ENCODE measurements around the gene MAP3K13. TPM values are rescaled to one million over a fixed set of nuclear protein-coding genes. Genes with fewer than 3 reads are reported as not detected.
"Not testable (repeated sequence)": the region's sequence is repeated elsewhere in the genome, so short reads cannot be mapped to it uniquely, and the experiment has no call there.

MAP3K13 gene
- polyA plus RNA-seq, 4 donors, result 20.3 to 59.4 (median 36.6) TPM

DNA sequence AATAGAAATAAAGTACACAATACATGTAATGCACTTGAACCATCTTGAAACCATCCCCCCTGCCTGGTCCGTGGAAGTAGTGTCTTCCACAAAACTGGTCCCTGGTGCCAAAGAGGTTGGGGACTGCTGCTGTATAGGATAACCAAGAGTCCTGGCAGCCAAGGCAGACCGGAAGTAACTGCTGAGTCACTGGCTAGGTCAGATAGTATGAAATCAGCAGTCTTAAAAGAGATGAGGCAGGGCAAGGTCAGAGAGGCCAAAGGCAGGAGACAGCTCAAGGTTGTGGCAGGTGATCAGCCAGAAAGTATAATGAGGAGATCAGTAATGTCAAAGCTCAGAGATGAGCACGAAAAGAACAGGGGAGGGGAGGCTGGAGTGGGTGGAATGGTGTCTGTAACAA lies 60.2 kb downstream of the MAP3K13 start:
- DNase-seq, result peak in 1 of 2 donors; percentile 69
- peaks cover 0 to 19% (median under 1%) of the 10 kb centered on the region in 3 donors for H3K36me3 ChIP-seq (ENCODE audit: control insufficient read depth in 3 of 3, insufficient read depth in 2 of 3, low read depth in 1 of 3, low read length in 3 of 3)
- peaks cover 0 to 2% (median 0%) of the 10 kb centered on the region in 3 donors for H3K4me1 ChIP-seq (ENCODE audit: control insufficient read depth in 3 of 3, insufficient read depth in 2 of 3, low read depth in 1 of 3, low read length in 2 of 3)
- no peak overlapping the region for H3K4me3 ChIP-seq (ENCODE audit: low read depth in 1 of 3, low read length in 3 of 3)
- WGBS, 3 donors, result 40 to 57% (median 43%) methylated on average over 3 of the region's 3 CpGs
- no peak for FAIRE-seq
- H3K27me3 ChIP-seq (ENCODE audit: control insufficient read depth in 3 of 3, insufficient read depth in 3 of 3, low read length in 3 of 3), result no peaks in the 10 kb centered on the region
- peak overlapping the region in 1 of 3 donors; percentile 36 for H3K27ac ChIP-seq (ENCODE audit: low read depth in 1 of 3, low read length in 2 of 3)
- H3K9me3 ChIP-seq (ENCODE audit: control insufficient read depth in 2 of 2, insufficient read depth in 1 of 2, low read depth in 1 of 2, low read length in 1 of 2), result no peaks in the 10 kb centered on the region

- Histone ChIP-seq H3K36me3 (ENCODE audit: control insufficient read depth in 3 of 3, insufficient read depth in 2 of 3, low read depth in 1 of 3, low read length in 3 of 3) (peaks cover 0 to 26% (median 2%) of the 10 kb centered on the region in 3 donors), H3K4me3 (ENCODE audit: low read depth in 1 of 3, low read length in 3 of 3) (no peak overlapping the region), H3K27ac (ENCODE audit: low read depth in 1 of 3, low read length in 2 of 3) (no peak overlapping the region), H3K4me1 (ENCODE audit: control insufficient read depth in 3 of 3, insufficient read depth in 2 of 3, low read depth in 1 of 3, low read length in 2 of 3) (peaks cover 0 to 2% (median 0%) of the 10 kb centered on the region in 3 donors), H3K9me3 (ENCODE audit: control insufficient read depth in 2 of 2, insufficient read depth in 1 of 2, low read depth in 1 of 2, low read length in 1 of 2) (no peaks in the 10 kb centered on the region), H3K27me3 (ENCODE audit: control insufficient read depth in 3 of 3, insufficient read depth in 3 of 3, low read length in 3 of 3) (no peaks in the 10 kb centered on the region)
- WGBS, 3 donors, result 81 to 83% (median 83%) methylated on average over 1 of the region's 1 CpG
- FAIRE-seq (no peak), DNase-seq (no peak)
Observed at GRCh38 chr3:185424435-185424834, 61.5 kb downstream of the MAP3K13 start.

GRCh38 chr3:185430375-185430774 lies 67.4 kb downstream of the MAP3K13 start:
- Histone ChIP-seq H3K27me3 (ENCODE audit: control insufficient read depth in 3 of 3, insufficient read depth in 3 of 3, low read length in 3 of 3) (no peaks in the 10 kb centered on the region), H3K27ac (ENCODE audit: low read depth in 1 of 3, low read length in 2 of 3) (no peak overlapping the region), H3K9me3 (ENCODE audit: control insufficient read depth in 2 of 2, insufficient read depth in 1 of 2, low read depth in 1 of 2, low read length in 1 of 2) (no peaks in the 10 kb centered on the region), H3K4me1 (ENCODE audit: control insufficient read depth in 3 of 3, insufficient read depth in 2 of 3, low read depth in 1 of 3, low read length in 2 of 3) (no peaks in the 10 kb centered on the region), H3K4me3 (ENCODE audit: low read depth in 1 of 3, low read length in 3 of 3) (no peak overlapping the region), H3K36me3 (ENCODE audit: control insufficient read depth in 3 of 3, insufficient read depth in 2 of 3, low read depth in 1 of 3, low read length in 3 of 3) (peaks cover 0 to 27% (median 4%) of the 10 kb centered on the region in 3 donors)
- no peak for DNase-seq
- no peak for FAIRE-seq
- WGBS, 3 donors, result 92 to 93% (median 92%) methylated on average over 4 of the region's 4 CpGs

DNA sequence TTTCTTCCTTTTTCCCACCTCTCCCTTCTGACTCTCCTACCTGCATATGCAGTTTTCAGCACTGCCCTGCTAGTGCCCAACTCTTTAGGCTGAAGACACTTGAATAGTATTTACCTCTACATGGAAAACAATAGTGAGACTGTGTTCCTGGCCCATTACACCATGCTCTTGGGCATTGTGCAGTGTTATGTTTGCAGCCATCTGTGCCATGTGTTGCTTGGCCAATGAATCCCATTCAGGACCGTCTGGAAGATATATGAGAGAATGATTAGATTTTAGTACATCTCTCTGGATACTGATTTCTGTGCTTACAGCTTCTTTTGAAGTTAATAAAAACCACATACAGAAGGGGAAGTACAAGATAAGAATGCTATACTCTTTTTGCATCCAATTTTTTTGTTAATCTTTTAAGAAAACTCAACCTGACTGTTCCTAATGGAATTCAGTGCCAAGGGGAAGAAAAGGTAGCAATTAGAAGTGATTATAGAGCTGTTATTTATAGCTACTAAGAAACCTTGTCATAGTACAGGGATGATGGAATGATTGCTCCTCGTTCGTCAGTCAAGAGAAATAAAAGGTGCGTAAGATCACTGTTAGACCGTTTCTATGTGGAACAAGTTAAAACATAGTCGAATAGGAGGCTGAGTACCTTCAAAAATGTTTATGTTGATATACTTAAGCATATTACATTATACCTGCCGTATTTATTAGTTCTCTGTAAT lies 77.0 kb downstream of the MAP3K13 start:
- WGBS, 3 donors, result 89 to 92% (median 90%) methylated on average over 7 of the region's 7 CpGs
- DNase-seq (no peak), FAIRE-seq (no peak)
- H3K36me3 ChIP-seq (ENCODE audit: control insufficient read depth in 3 of 3, insufficient read depth in 2 of 3, low read depth in 1 of 3, low read length in 3 of 3), result peaks cover 4 to 20% (median 9%) of the 10 kb centered on the region in 3 donors
- no peak overlapping the region for H3K4me3 ChIP-seq (ENCODE audit: low read depth in 1 of 3, low read length in 3 of 3)
- no peaks in the 10 kb centered on the region for H3K4me1 ChIP-seq (ENCODE audit: control insufficient read depth in 3 of 3, insufficient read depth in 2 of 3, low read depth in 1 of 3, low read length in 2 of 3)
- H3K27me3 ChIP-seq (ENCODE audit: control insufficient read depth in 3 of 3, insufficient read depth in 3 of 3, low read length in 3 of 3), result no peaks in the 10 kb centered on the region
- H3K27ac ChIP-seq (ENCODE audit: low read depth in 1 of 3, low read length in 2 of 3), result no peak overlapping the region
- no peaks in the 10 kb centered on the region for H3K9me3 ChIP-seq (ENCODE audit: control insufficient read depth in 2 of 2, insufficient read depth in 1 of 2, low read depth in 1 of 2, low read length in 1 of 2)

DNA sequence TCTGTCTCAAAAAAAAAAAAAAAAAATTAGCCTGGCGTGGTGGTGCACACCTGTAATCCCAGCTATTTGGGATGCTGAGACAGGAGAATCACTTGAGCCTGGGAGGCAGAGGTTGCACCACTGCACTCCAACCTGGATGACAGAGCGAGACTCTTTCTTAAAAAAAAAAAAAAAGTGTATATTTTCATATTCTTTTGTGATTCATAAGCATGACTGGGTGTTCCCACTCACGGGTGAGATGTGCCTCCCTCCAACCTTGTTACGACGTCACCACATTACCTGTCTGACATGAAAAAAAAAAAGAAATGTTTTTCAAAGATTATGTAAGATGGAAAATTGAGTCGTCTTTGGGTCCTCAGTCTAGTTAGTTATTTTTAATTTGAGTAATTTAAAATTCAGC lies 79.1 kb downstream of the MAP3K13 start:
- WGBS, 3 donors, result 91 to 95% (median 95%) methylated on average over 6 of the region's 6 CpGs
- DNase-seq, result no peak
- Histone ChIP-seq H3K36me3 (ENCODE audit: control insufficient read depth in 3 of 3, insufficient read depth in 2 of 3, low read depth in 1 of 3, low read length in 3 of 3) (peaks cover 4 to 24% (median 9%) of the 10 kb centered on the region in 3 donors), H3K27me3 (ENCODE audit: control insufficient read depth in 3 of 3, insufficient read depth in 3 of 3, low read length in 3 of 3) (no peaks in the 10 kb centered on the region), H3K27ac (ENCODE audit: low read depth in 1 of 3, low read length in 2 of 3) (no peak overlapping the region), H3K4me3 (ENCODE audit: low read depth in 1 of 3, low read length in 3 of 3) (no peak overlapping the region), H3K9me3 (ENCODE audit: control insufficient read depth in 2 of 2, insufficient read depth in 1 of 2, low read depth in 1 of 2, low read length in 1 of 2) (no peaks in the 10 kb centered on the region), H3K4me1 (ENCODE audit: control insufficient read depth in 3 of 3, insufficient read depth in 2 of 3, low read depth in 1 of 3, low read length in 2 of 3) (no peaks in the 10 kb centered on the region)
- FAIRE-seq, result no peak

- FAIRE-seq (no peak), DNase-seq (no peak)
- Histone ChIP-seq H3K36me3 (ENCODE audit: control insufficient read depth in 3 of 3, insufficient read depth in 2 of 3, low read depth in 1 of 3, low read length in 3 of 3) (peaks cover 2 to 22% (median 6%) of the 10 kb centered on the region in 3 donors), H3K27ac (ENCODE audit: low read depth in 1 of 3, low read length in 2 of 3) (no peak overlapping the region), H3K4me1 (ENCODE audit: control insufficient read depth in 3 of 3, insufficient read depth in 2 of 3, low read depth in 1 of 3, low read length in 2 of 3) (no peaks in the 10 kb centered on the region), H3K9me3 (ENCODE audit: control insufficient read depth in 2 of 2, insufficient read depth in 1 of 2, low read depth in 1 of 2, low read length in 1 of 2) (no peaks in the 10 kb centered on the region), H3K4me3 (ENCODE audit: low read depth in 1 of 3, low read length in 3 of 3) (no peak overlapping the region), H3K27me3 (ENCODE audit: control insufficient read depth in 3 of 3, insufficient read depth in 3 of 3, low read length in 3 of 3) (no peaks in the 10 kb centered on the region)
- 85 to 92% (median 85%) methylated on average over 2 of the region's 2 CpGs for WGBS, 3 donors
Observed at GRCh38 chr3:185444329-185444728, 81.4 kb downstream of the MAP3K13 start.

- Histone ChIP-seq H3K9me3 (ENCODE audit: control insufficient read depth in 2 of 2, insufficient read depth in 1 of 2, low read depth in 1 of 2, low read length in 1 of 2) (no peaks in the 10 kb centered on the region), H3K27me3 (ENCODE audit: control insufficient read depth in 3 of 3, insufficient read depth in 3 of 3, low read length in 3 of 3) (no peaks in the 10 kb centered on the region), H3K36me3 (ENCODE audit: control insufficient read depth in 3 of 3, insufficient read depth in 2 of 3, low read depth in 1 of 3, low read length in 3 of 3) (peaks cover 0 to 32% (median 6%) of the 10 kb centered on the region in 3 donors), H3K4me3 (ENCODE audit: low read depth in 1 of 3, low read length in 3 of 3) (no peak overlapping the region), H3K27ac (ENCODE audit: low read depth in 1 of 3, low read length in 2 of 3) (peak overlapping the region in 1 of 3 donors; percentile 30), H3K4me1 (ENCODE audit: control insufficient read depth in 3 of 3, insufficient read depth in 2 of 3, low read depth in 1 of 3, low read length in 2 of 3) (no peaks in the 10 kb centered on the region)
- DNase-seq (peak in 1 of 2 donors; percentile 35), FAIRE-seq (no peak)
Observed at GRCh38 chr3:185448107-185448506, 85.2 kb downstream of the MAP3K13 start.

DNA sequence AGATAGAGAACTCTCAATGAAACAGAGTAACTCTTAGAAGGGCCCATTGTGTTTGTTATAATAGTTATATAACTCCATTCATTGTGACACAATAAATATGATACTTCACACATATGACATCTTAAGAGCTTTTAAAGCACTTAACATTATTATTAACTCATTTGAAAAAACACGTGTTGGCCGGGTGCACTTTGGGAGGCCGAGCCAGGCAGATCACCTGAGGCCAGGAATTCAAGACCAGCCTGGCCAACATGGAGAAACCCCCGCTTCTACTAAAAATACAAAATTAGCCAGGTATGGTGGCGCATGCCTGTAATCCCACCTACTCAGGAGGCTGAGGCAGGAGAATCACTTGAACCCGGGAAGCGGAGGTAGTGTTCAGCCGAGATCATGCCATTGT lies 88.5 kb downstream of the MAP3K13 start:
- not testable (repeated sequence) for H3K27me3 ChIP-seq (ENCODE audit: control insufficient read depth in 3 of 3, insufficient read depth in 3 of 3, low read length in 3 of 3); H3K4me1 ChIP-seq (ENCODE audit: control insufficient read depth in 3 of 3, insufficient read depth in 2 of 3, low read depth in 1 of 3, low read length in 2 of 3); H3K4me3 ChIP-seq (ENCODE audit: low read depth in 1 of 3, low read length in 3 of 3); H3K27ac ChIP-seq (ENCODE audit: low read depth in 1 of 3, low read length in 2 of 3); H3K9me3 ChIP-seq (ENCODE audit: control insufficient read depth in 2 of 2, insufficient read depth in 1 of 2, low read depth in 1 of 2, low read length in 1 of 2); DNase-seq; FAIRE-seq
- H3K36me3 ChIP-seq (ENCODE audit: control insufficient read depth in 3 of 3, insufficient read depth in 2 of 3, low read depth in 1 of 3, low read length in 3 of 3), result peaks cover 0 to 31% (median 2%) of the 10 kb centered on the region in 3 donors
- whole genome bisulfite sequencing, 3 donors, result 91 to 97% (median 93%) methylated on average over 8 of the region's 8 CpGs

GRCh38 chr3:185457376-185457775 lies 94.4 kb downstream of the MAP3K13 start:
- Histone ChIP-seq H3K9me3 (ENCODE audit: control insufficient read depth in 2 of 2, insufficient read depth in 1 of 2, low read depth in 1 of 2, low read length in 1 of 2) (no peaks in the 10 kb centered on the region), H3K27me3 (ENCODE audit: control insufficient read depth in 3 of 3, insufficient read depth in 3 of 3, low read length in 3 of 3) (no peaks in the 10 kb centered on the region), H3K4me3 (ENCODE audit: low read depth in 1 of 3, low read length in 3 of 3) (no peak overlapping the region), H3K27ac (ENCODE audit: low read depth in 1 of 3, low read length in 2 of 3) (no peak overlapping the region), H3K36me3 (ENCODE audit: control insufficient read depth in 3 of 3, insufficient read depth in 2 of 3, low read depth in 1 of 3, low read length in 3 of 3) (peaks cover 0 to 43% (median 8%) of the 10 kb centered on the region in 3 donors), H3K4me1 (ENCODE audit: control insufficient read depth in 3 of 3, insufficient read depth in 2 of 3, low read depth in 1 of 3, low read length in 2 of 3) (no peaks in the 10 kb centered on the region)
- WGBS, 3 donors, result 80 to 85% (median 83%) methylated on average over 2 of the region's 2 CpGs
- FAIRE-seq (no peak), DNase-seq (no peak)

All from small intestine (tissue), 7 donors.